ENCODE results near the gene VAPB.

VAPB gene

GRCh38 chr20:58446960-58447265, 57.9 kb downstream of the VAPB start:
- ChIA-PET POLR2A (no interaction called here), CTCF (interaction anchor here (0.7 kb wide), 1 partner anchor 137 kb away, joined by 3 read pairs; the partner anchor contains the start of gene RAB22A)
- TF ChIP-seq TARDBP (IDR thresholded peaks at IDR 0.05) (no peak), ELF4 (IDR thresholded peaks at IDR 0.05) (no peak), ZNF384 (IDR thresholded peaks at IDR 0.05) (no peak), CTBP1 (IDR thresholded peaks at IDR 0.05; ENCODE audit: borderline replicate concordance) (no peak), FOXK2 (IDR thresholded peaks at IDR 0.05) (no peak), LEF1 (IDR thresholded peaks at IDR 0.05; ENCODE audit: borderline replicate concordance) (no peak), FOXA1 (IDR thresholded peaks at IDR 0.05) (no peak), ARNT (IDR thresholded peaks at IDR 0.05) (no peak), PKNOX1 (IDR thresholded peaks at IDR 0.05) (no peak), HDGF (IDR thresholded peaks at IDR 0.05; ENCODE audit: borderline replicate concordance) (no peak), NFRKB (IDR thresholded peaks at IDR 0.05) (no peak), FOXM1 (IDR thresholded peaks at IDR 0.05; ENCODE audit: borderline replicate concordance) (no peak), L3MBTL2 (conservative IDR thresholded peaks at IDR 0.05) (no peak), SP1 (IDR thresholded peaks at IDR 0.05) (no peak), SUZ12 (IDR thresholded peaks at IDR 0.05) (no peak), BHLHE40 (IDR thresholded peaks at IDR 0.05; ENCODE audit: borderline replicate concordance) (no peak)
- DNase-seq (ENCODE audit: extremely low spot score): no peak

- TF ChIP-seq SP1 (IDR thresholded peaks at IDR 0.05) (no peak), L3MBTL2 (conservative IDR thresholded peaks at IDR 0.05) (no peak)
- ChIA-PET POLR2A (no interaction called here), CTCF (interaction anchor here (0.7 kb wide), 1 partner anchor 138 kb away, joined by 3 read pairs; the partner anchor contains the start of gene RAB22A)
- peak; percentile 64 for DNase-seq (ENCODE audit: extremely low spot score)
Observed at GRCh38 chr20:58447511-58448391, 58.7 kb downstream of the VAPB start.

GRCh38 chr20:58448958-58449357, 59.9 kb downstream of the VAPB start:
- CTCF ChIA-PET: no interaction called here
- no peak for TF ChIP-seq FOXK2 (IDR thresholded peaks at IDR 0.05)
- TF ChIP-seq CTBP1 (IDR thresholded peaks at IDR 0.05; ENCODE audit: borderline replicate concordance): no peak
- TF ChIP-seq NFRKB (IDR thresholded peaks at IDR 0.05): no peak
- no peak for TF ChIP-seq SUZ12 (IDR thresholded peaks at IDR 0.05)
- TF ChIP-seq ZNF384 (IDR thresholded peaks at IDR 0.05): no peak
- TF ChIP-seq ARNT (IDR thresholded peaks at IDR 0.05): no peak
- TF ChIP-seq LEF1 (IDR thresholded peaks at IDR 0.05; ENCODE audit: borderline replicate concordance): no peak
- DNase-seq (ENCODE audit: extremely low spot score): no peak
- POLR2A ChIA-PET: no interaction called here

- ChIA-PET POLR2A (no interaction called here), CTCF (no interaction called here)
- TF ChIP-seq LEF1 (IDR thresholded peaks at IDR 0.05; ENCODE audit: borderline replicate concordance): no peak
- no peak for TF ChIP-seq ELF4 (IDR thresholded peaks at IDR 0.05)
- no peak for TF ChIP-seq PKNOX1 (IDR thresholded peaks at IDR 0.05)
- no peak for TF ChIP-seq HDGF (IDR thresholded peaks at IDR 0.05; ENCODE audit: borderline replicate concordance)
- TF ChIP-seq L3MBTL2 (conservative IDR thresholded peaks at IDR 0.05): no peak
- TF ChIP-seq CTBP1 (IDR thresholded peaks at IDR 0.05; ENCODE audit: borderline replicate concordance): no peak
- no peak for TF ChIP-seq SUZ12 (IDR thresholded peaks at IDR 0.05)
- no peak for TF ChIP-seq FOXM1 (IDR thresholded peaks at IDR 0.05; ENCODE audit: borderline replicate concordance)
Observed at GRCh38 chr20:58449681-58450221, 60.7 kb downstream of the VAPB start.

GRCh38 chr20:58450254-58450653, 61.2 kb downstream of the VAPB start:
- POLR2A ChIA-PET: no interaction called here
- CTCF ChIA-PET: no interaction called here

More at GRCh38 chr20:58449681-58450221, 60.7 kb downstream of the VAPB start:
- no peak for DNase-seq (ENCODE audit: extremely low spot score)

GRCh38 chr20:58452667-58453255, 63.7 kb downstream of the VAPB start:
- ChIA-PET CTCF (no interaction called here), POLR2A (no interaction called here)
- no peak for DNase-seq (ENCODE audit: extremely low spot score)

More at GRCh38 chr20:58450254-58450653, 61.2 kb downstream of the VAPB start:
- no peak for DNase-seq (ENCODE audit: extremely low spot score)
- TF ChIP-seq ZNF384 (IDR thresholded peaks at IDR 0.05) (no peak), NFRKB (IDR thresholded peaks at IDR 0.05) (no peak), ARNT (IDR thresholded peaks at IDR 0.05) (no peak), L3MBTL2 (conservative IDR thresholded peaks at IDR 0.05) (no peak)

GRCh38 chr20:58453391-58453790, 64.4 kb downstream of the VAPB start:
- TF ChIP-seq FOXA1 (IDR thresholded peaks at IDR 0.05): no peak
- TF ChIP-seq SUZ12 (IDR thresholded peaks at IDR 0.05): no peak
- no peak for TF ChIP-seq FOXM1 (IDR thresholded peaks at IDR 0.05; ENCODE audit: borderline replicate concordance)
- no peak for TF ChIP-seq PKNOX1 (IDR thresholded peaks at IDR 0.05)
- no peak for TF ChIP-seq TARDBP (IDR thresholded peaks at IDR 0.05)
- TF ChIP-seq ARNT (IDR thresholded peaks at IDR 0.05): no peak
- TF ChIP-seq ZNF384 (IDR thresholded peaks at IDR 0.05): no peak
- TF ChIP-seq NFRKB (IDR thresholded peaks at IDR 0.05): no peak
- no peak for TF ChIP-seq BHLHE40 (IDR thresholded peaks at IDR 0.05; ENCODE audit: borderline replicate concordance)
- TF ChIP-seq FOXK2 (IDR thresholded peaks at IDR 0.05): no peak
- TF ChIP-seq ELF4 (IDR thresholded peaks at IDR 0.05): no peak
- TF ChIP-seq L3MBTL2 (conservative IDR thresholded peaks at IDR 0.05): no peak
- no peak for TF ChIP-seq LEF1 (IDR thresholded peaks at IDR 0.05; ENCODE audit: borderline replicate concordance)
- no peak for TF ChIP-seq CTBP1 (IDR thresholded peaks at IDR 0.05; ENCODE audit: borderline replicate concordance)
- POLR2A ChIA-PET: no interaction called here
- DNase-seq (ENCODE audit: extremely low spot score): no peak
- CTCF ChIA-PET: no interaction called here

More at GRCh38 chr20:58452667-58453255, 63.7 kb downstream of the VAPB start:
- TF ChIP-seq L3MBTL2 (conservative IDR thresholded peaks at IDR 0.05): no peak
- no peak for TF ChIP-seq CTBP1 (IDR thresholded peaks at IDR 0.05; ENCODE audit: borderline replicate concordance)
- no peak for TF ChIP-seq TARDBP (IDR thresholded peaks at IDR 0.05)
- no peak for TF ChIP-seq ZNF384 (IDR thresholded peaks at IDR 0.05)
- TF ChIP-seq BHLHE40 (IDR thresholded peaks at IDR 0.05; ENCODE audit: borderline replicate concordance): no peak
- TF ChIP-seq SUZ12 (IDR thresholded peaks at IDR 0.05): no peak
- TF ChIP-seq FOXA1 (IDR thresholded peaks at IDR 0.05): no peak
